H1 (cell line): ENCODE results near the gene RBMS1. TPM values are rescaled to one million over a fixed set of nuclear protein-coding genes. Genes with fewer than 3 reads are reported as not detected.

Experiments used
- CTCF ChIA-PET: fragments of 300-600 bp; sonication (Branson Sonifier 250); formaldehyde crosslinking; loops from one replicate; lab custom pipeline; 2021; ENCODE audit not compliant: partially characterized antibody; lab: Charles Lee
- POLR2A ChIA-PET: fragments of 300-600 bp; sonication (Branson Sonifier 250); formaldehyde crosslinking; loops from one replicate; lab custom pipeline; 2021; ENCODE audit warnings: inconsistent platforms; ENCODE audit not compliant: partially characterized antibody; lab: Charles Lee
- DNase-seq, 2 experiments: peaks; one replicate each; pipeline versions ENCODE4 v3.0.0 to v3.0.0-alpha.2; 2010 to 2022; ENCODE audit warnings: low spot score in 2 of 2, low read depth in 1 of 2, mixed read lengths in 1 of 2
- FAIRE-seq: peaks from 2 replicates; lab custom pipeline; 2011; peaks lifted over from hg19 to GRCh38; lab: Jason Lieb, UNC
- H2AFZ ChIP-seq: 2 replicates; pipeline ENCODE4 v1.8.1; 2012; ENCODE audit warnings: low read length, inconsistent platforms
- H2AK5ac ChIP-seq: 2 replicates; pipeline ENCODE4 v1.6.1; 2013; ENCODE audit warnings: low read depth, low read length
- H2BK120ac ChIP-seq: replicated peaks from 2 replicates; pipeline ENCODE3; 2013; ENCODE audit warnings: low read depth, low read length, inconsistent platforms
- H2BK12ac ChIP-seq: 2 replicates; pipeline ENCODE4 v1.6.1; 2013; ENCODE audit warnings: low read depth, low read length
- H2BK15ac ChIP-seq: 2 replicates; pipeline ENCODE4 v1.6.1; 2013; ENCODE audit warnings: low read length
- H2BK20ac ChIP-seq: 2 replicates; pipeline ENCODE4 v1.6.1; 2013; ENCODE audit warnings: low read length
- H2BK5ac ChIP-seq: 2 replicates; pipeline ENCODE4 v1.6.1; 2013; ENCODE audit warnings: low read depth, low read length
- H3K14ac ChIP-seq: 2 replicates; pipeline ENCODE4 v1.6.1; 2013; ENCODE audit warnings: inconsistent platforms; ENCODE audit not compliant: insufficient read length
- H3K18ac ChIP-seq: 2 replicates; pipeline ENCODE4 v1.6.1; 2013; ENCODE audit warnings: low read length; ENCODE audit errors: extremely low read depth
- H3K23ac ChIP-seq: 2 replicates; pipeline ENCODE4 v1.6.1; 2013; ENCODE audit warnings: inconsistent platforms; ENCODE audit not compliant: insufficient read length
- H3K23me2 ChIP-seq: 2 replicates; pipeline ENCODE4 v1.6.1; 2013; ENCODE audit warnings: low read depth, low read length
- H3K27ac ChIP-seq: 2 replicates; pipeline ENCODE4 v1.6.1; 2011; ENCODE audit warnings: low read depth, low read length, inconsistent platforms
- H3K27me3 ChIP-seq, 4 experiments: replicated peaks in 1 of 4; 1 replicate in 1 of 4; 2 replicates in 3 of 4; pipeline versions ENCODE4 v1.6.1 to v1.8.1; 2011 to 2013; ENCODE audit warnings: low read length in 3 of 4, mild to moderate bottlenecking in 3 of 4, inconsistent platforms in 2 of 4, mixed read lengths in 2 of 4, moderate library complexity in 1 of 4; ENCODE audit not compliant: control insufficient read depth in 3 of 4, insufficient read depth in 3 of 4; ENCODE audit errors: extremely low read depth in 1 of 4
- H3K36me3 ChIP-seq, 4 experiments: 2 replicates each; pipeline versions ENCODE4 v1.6.1 to v1.8.1; 2011 to 2013; ENCODE audit warnings: mild to moderate bottlenecking in 4 of 4, low read length in 3 of 4, moderate library complexity in 2 of 4, control low read depth in 1 of 4, inconsistent platforms in 1 of 4; ENCODE audit not compliant: insufficient read depth in 4 of 4, control insufficient read depth in 2 of 4
- H3K4ac ChIP-seq: replicated peaks from 2 replicates; pipeline ENCODE3; 2013; ENCODE audit warnings: low read length, low read depth, mixed read lengths, inconsistent platforms; ENCODE audit not compliant: insufficient read length
- H3K4me1 ChIP-seq, 4 experiments: replicated peaks in 1 of 4; 1 replicate in 1 of 4; 2 replicates in 3 of 4; pipeline versions ENCODE4 v1.6.1 to v1.8.1; 2011 to 2013; ENCODE audit warnings: low read length in 3 of 4, inconsistent platforms in 2 of 4, mixed read lengths in 1 of 4; ENCODE audit not compliant: insufficient read depth in 4 of 4, control insufficient read depth in 3 of 4
- H3K4me2 ChIP-seq, 2 experiments: 2 replicates each; pipeline versions ENCODE4 v1.6.1 to v1.8.1; 2011 to 2013; ENCODE audit warnings: low read depth in 2 of 2, low read length in 2 of 2, control low read depth in 1 of 2, inconsistent platforms in 1 of 2, mild to moderate bottlenecking in 1 of 2; ENCODE audit not compliant: insufficient read depth in 1 of 2
- H3K4me3 ChIP-seq, 4 experiments: fragments of 200-600, 300-600 bp in 1 of 4; sonication (generic), shearing (Covaris generic), sonication (Bioruptor Twin) in 1 of 4; 2 replicates each; pipeline versions ENCODE4 v1.5.1 to v1.8.1; 2011 to 2016; ENCODE audit warnings: low read length in 4 of 4, low read depth in 3 of 4, control low read depth in 2 of 4, inconsistent platforms in 2 of 4, mild to moderate bottlenecking in 2 of 4, mixed read lengths in 1 of 4, moderate library complexity in 1 of 4; ENCODE audit not compliant: insufficient read depth in 2 of 4; ENCODE audit errors: extremely low read depth in 1 of 4
- H3K56ac ChIP-seq: replicated peaks from 2 replicates; pipeline ENCODE3; 2013; ENCODE audit warnings: low read depth, mild to moderate bottlenecking, mixed read lengths, low read length, inconsistent platforms; ENCODE audit not compliant: insufficient read length
- H3K79me1 ChIP-seq: 2 replicates; pipeline ENCODE4 v1.6.1; 2013; ENCODE audit warnings: low read depth, low read length, control low read depth
- H3K79me2 ChIP-seq, 2 experiments: 2 replicates each; pipeline versions ENCODE4 v1.6.1 to v1.8.1; 2012 to 2013; ENCODE audit warnings: low read length in 2 of 2, mild to moderate bottlenecking in 2 of 2, inconsistent platforms in 1 of 2; ENCODE audit not compliant: insufficient read depth in 2 of 2, control insufficient read depth in 1 of 2
- H3K9ac ChIP-seq, 4 experiments: replicated peaks in 1 of 4; 1 replicate in 1 of 4; 2 replicates in 3 of 4; pipeline versions ENCODE4 v1.6.1 to v1.8.1; 2011 to 2013; ENCODE audit warnings: low read depth in 3 of 4, low read length in 3 of 4, control low read depth in 2 of 4, mild to moderate bottlenecking in 2 of 4, moderate library complexity in 2 of 4, inconsistent platforms in 1 of 4; ENCODE audit errors: extremely low read depth in 1 of 4
- H3K9me3 ChIP-seq, 2 experiments: 2 replicates each; pipeline versions ENCODE4 v1.6.1 to v1.8.1; 2012 to 2013; ENCODE audit warnings: mild to moderate bottlenecking in 2 of 2, moderate library complexity in 2 of 2, control low read depth in 1 of 2, inconsistent platforms in 1 of 2, low read depth in 1 of 2, low read length in 1 of 2, mixed read lengths in 1 of 2; ENCODE audit not compliant: insufficient read depth in 2 of 2
- H4K20me1 ChIP-seq, 2 experiments: replicated peaks in 1 of 2; 2 replicates each; pipeline versions ENCODE3 to v1.8.1; 2011 to 2013; ENCODE audit warnings: inconsistent platforms in 2 of 2, low read length in 2 of 2, mild to moderate bottlenecking in 1 of 2; ENCODE audit not compliant: insufficient read depth in 2 of 2, control insufficient read depth in 1 of 2
- H4K5ac ChIP-seq: 2 replicates; pipeline ENCODE4 v1.6.1; 2013; ENCODE audit warnings: low read length, low read depth, mixed read lengths, inconsistent platforms; ENCODE audit not compliant: insufficient read length
- H4K8ac ChIP-seq: 2 replicates; pipeline ENCODE4 v1.8.0; 2013; ENCODE audit warnings: mild to moderate bottlenecking, moderate library complexity, low read length, inconsistent platforms; ENCODE audit not compliant: insufficient read depth; ENCODE audit errors: extremely low read depth
- H4K91ac ChIP-seq: replicated peaks from 2 replicates; pipeline ENCODE3; 2013; ENCODE audit warnings: low read length, mixed read lengths, inconsistent platforms; ENCODE audit not compliant: insufficient read length
- BRCA1 ChIP-seq: IDR thresholded peaks from 2 replicates; pipeline ENCODE4 v1.6.1; 2012; ENCODE audit warnings: low read depth, low read length, improper control_type of control experiment
- CBX5 ChIP-seq: fragments of 300-800, 300-1000 bp; sonication (generic); IDR thresholded peaks from 2 replicates; pipeline ENCODE4 v1.7.1; 2016; ENCODE audit warnings: antibody characterized with exemption, low read length, low read depth
- CREB1 ChIP-seq: IDR thresholded peaks from 2 replicates; pipeline ENCODE4 v1.6.1; 2012; ENCODE audit warnings: inconsistent platforms
- EP300 ChIP-seq, 2 experiments: IDR thresholded peaks; 1 replicate in 1 of 2; 2 replicates in 1 of 2; pipeline ENCODE4 v1.6.1; 2011 to 2012; ENCODE audit warnings: low read depth in 2 of 2, low read length in 2 of 2, mild to moderate bottlenecking in 2 of 2, borderline replicate concordance in 1 of 2, inconsistent platforms in 1 of 2, moderate library complexity in 1 of 2
- HDAC6 ChIP-seq: IDR thresholded peaks from one replicate; pipeline ENCODE4 v1.7.1; 2012; ENCODE audit warnings: low read depth, mild to moderate bottlenecking, inconsistent platforms, low read length, moderate library complexity
- KDM5A ChIP-seq: fragments of 200-600 bp; IDR thresholded peaks from 2 replicates; pipeline ENCODE4 v1.7.1; 2012; ENCODE audit warnings: mild to moderate bottlenecking, low read length, inconsistent platforms, mixed read lengths
- NANOG ChIP-seq: IDR thresholded peaks from 2 replicates; pipeline ENCODE4 v1.6.1; 2011; ENCODE audit warnings: low read length, low read depth, mild to moderate bottlenecking, inconsistent platforms; ENCODE audit not compliant: insufficient read depth, poor library complexity, severe bottlenecking
- NRF1 ChIP-seq: IDR thresholded peaks from 2 replicates; pipeline ENCODE4 v1.6.1; 2011; ENCODE audit warnings: mild to moderate bottlenecking, low read depth, low read length, improper control_type of control experiment
- RFX5 ChIP-seq: IDR thresholded peaks from 2 replicates; pipeline ENCODE4 v1.6.1; 2011; ENCODE audit warnings: low read depth, low read length, improper control_type of control experiment, borderline replicate concordance
- TAF1 ChIP-seq: IDR thresholded peaks from 2 replicates; pipeline ENCODE4 v1.6.1; 2011; ENCODE audit warnings: mild to moderate bottlenecking, low read depth, low read length
- WGBS, 2 experiments: shearing (Covaris generic) in 1 of 2; methylation state at CpG; one replicate each; pipeline versions ENCODE4 v1.1.6 to v1.1.7; 2013 to 2015; ENCODE audit warnings: low lambda C conversion rate in 2 of 2, mixed read lengths in 2 of 2, inconsistent platforms in 1 of 2, low coverage in 1 of 2, missing lambda C conversion rate in 1 of 2; ENCODE audit not compliant: insufficient replicate concordance in 2 of 2, insufficient coverage in 1 of 2, insufficient read length in 1 of 2; ENCODE audit errors: extremely low coverage in 1 of 2, missing lambda C conversion rate in 1 of 2; 5-methylcytosine and 5-hydroxymethylcytosine counted together
- polyA plus RNA-seq, 7 experiments: library from polyadenylated mRNA; depleted of rRNA in 3 of 7; stranded (reverse) in 5 of 7; unstranded in 2 of 7; fragments of >200 nt in 5 of 7; fragments of 200-250 nt in 2 of 7; gene quantifications; 1 replicate in 5 of 7; 2 replicates in 1 of 7; 4 replicates in 1 of 7; pipeline versions ENCODE4 v1.2.1 to v1.2.3, GENCODE V29; 2011 to 2013; ENCODE audit warnings: missing spikeins in 2 of 7, mixed read lengths in 2 of 7
- total RNA-seq: library from RNA; stranded (reverse); fragmentation: NEBNext Ultra II Directional; extraction: Animal tissue kit (Norgen Biotek cat#: 25700); gene quantifications from 2 replicates; pipeline ENCODE4 v1.2.1, GENCODE V29; 2021
- TF ChIP-seq, protein P1 (sequence below): IDR thresholded peaks from 2 replicates; pipeline ENCODE4 v1.6.1; 2011; ENCODE audit warnings: low read length, improper control_type of control experiment

Gene RBMS1
- total and polyA plus RNA-seq, 2 of the 8 experiments (the other 6 are each of a cell fraction or from before 2014, with no cell fraction given): 53.7 to 60.0 TPM

DNA sequence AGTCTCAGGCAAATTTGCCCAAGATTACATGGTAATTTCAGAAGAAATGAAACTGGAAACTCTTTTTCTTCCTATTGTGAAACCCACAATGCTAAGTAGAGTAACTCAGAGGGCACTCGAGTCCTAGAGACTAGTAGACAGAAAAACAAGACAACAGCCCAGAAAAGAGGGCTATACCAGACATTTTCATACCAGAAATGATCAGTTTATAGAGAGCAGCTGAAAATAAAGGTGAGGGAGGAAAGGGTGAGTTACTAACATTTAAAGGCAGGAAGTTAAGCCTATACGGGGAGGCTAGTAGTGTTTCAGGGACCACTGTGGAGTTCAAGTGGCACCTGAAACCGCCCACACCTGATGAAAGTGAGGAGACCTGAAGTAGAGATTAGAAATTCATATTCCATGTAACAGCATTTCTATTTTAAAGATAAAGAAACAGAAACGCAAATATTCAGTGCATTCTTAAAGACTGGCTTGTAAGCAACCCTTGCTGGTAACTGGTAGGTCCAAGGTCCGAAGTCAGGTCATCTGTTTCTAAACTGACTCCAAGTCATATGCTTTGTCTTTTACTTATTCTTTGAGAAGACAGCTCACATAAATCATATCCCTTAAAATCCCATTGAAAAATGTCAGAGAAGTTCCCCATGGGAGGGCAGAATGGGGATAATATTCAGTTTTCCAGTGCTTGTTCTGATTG, 148.4 kb downstream of the RBMS1 start:
- Histone ChIP-seq H2BK12ac (no peak overlapping the region), H3K79me2 (peaks cover 0 to 36% of the 10 kb centered on the region in 2 experiments; a peak in 2 of 4 replicates), H2BK20ac (no peak overlapping the region), H2BK120ac (no peak overlapping the region), H4K8ac (no peak overlapping the region), H4K5ac (no peak overlapping the region), H3K9ac (no peak overlapping the region), H3K23me2 (no peaks in the 10 kb centered on the region), H3K79me1 (peaks cover 2% of the 10 kb centered on the region; the same call in 1 of the 2 replicates), H3K14ac (no peak overlapping the region), H3K4me1 (no peaks in the 10 kb centered on the region), H2AK5ac (no peak overlapping the region), H3K36me3 (0 out of 8 replicates have a peak, but pooled peaks cover 0 to 4% (median 0%) of the 10 kb centered on the region in 4 experiments), H3K4me3 (no peak overlapping the region), H4K91ac (no peak overlapping the region), H3K23ac (no peak overlapping the region), H2BK5ac (no peak overlapping the region), H3K9me3 (no peaks in the 10 kb centered on the region), H3K27ac (no peak overlapping the region), H3K4me2 (no peak overlapping the region), H3K27me3 (no peaks in the 10 kb centered on the region), H2AFZ (no peak overlapping the region), H3K4ac (no peak overlapping the region), H2BK15ac (no peak overlapping the region), H3K56ac (no peak overlapping the region), H3K18ac (no peak overlapping the region), H4K20me1 (no peaks in the 10 kb centered on the region)
- no peak for FAIRE-seq
- no peak for DNase-seq
- POLR2A ChIA-PET: interaction anchor here (1.5 kb wide), 1 partner anchor 9 kb away, joined by 5 read pairs; no protein-coding TSS in a partner anchor
- CTCF ChIA-PET: interaction anchor here (0.6 to 1.2 kb wide), 4 partner anchors 9 to 892 kb away, joined by 3 to 6 read pairs (median 4); no protein-coding TSS in a partner anchor
- WGBS, 2 experiments: 87% methylated on average over 5 of the region's 5 CpGs; no CpG with 5 or more reads in 1 of the 2 experiments
- TF ChIP-seq CBX5 (no peak), EP300 (IDR thresholded peaks at IDR 0.05; ENCODE audit: borderline replicate concordance in 1 of 2, low read depth in 2 of 2, low read length in 2 of 2) (no peak), CREB1 (no peak), NANOG (no peak), HDAC6 (no peak), KDM5A (no peak), BRCA1 (no peak), NRF1 (no peak), RFX5 (no peak), TAF1 (no peak)
- TF ChIP-seq, protein P1, sequence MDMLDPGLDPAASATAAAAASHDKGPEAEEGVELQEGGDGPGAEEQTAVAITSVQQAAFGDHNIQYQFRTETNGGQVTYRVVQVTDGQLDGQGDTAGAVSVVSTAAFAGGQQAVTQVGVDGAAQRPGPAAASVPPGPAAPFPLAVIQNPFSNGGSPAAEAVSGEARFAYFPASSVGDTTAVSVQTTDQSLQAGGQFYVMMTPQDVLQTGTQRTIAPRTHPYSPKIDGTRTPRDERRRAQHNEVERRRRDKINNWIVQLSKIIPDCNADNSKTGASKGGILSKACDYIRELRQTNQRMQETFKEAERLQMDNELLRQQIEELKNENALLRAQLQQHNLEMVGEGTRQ: no peak
